K562 (cell line): ENCODE measurements around the gene TMEM135.

ENCODE experiments used
- FOXM1 ChIP-seq, 2 experiments: fragments of 450-650 bp in 1 of 2; sonication (generic) in 1 of 2; formaldehyde crosslinking in 1 of 2; IDR thresholded peaks; 2 replicates each; pipeline versions ENCODE4 v1.6.1 to v1.9.0; 2017 to 2022; ENCODE audit warnings: low read depth in 2 of 2, mild to moderate bottlenecking in 2 of 2, missing genetic modification reagents in 1 of 2, moderate library complexity in 1 of 2
- TCF7 ChIP-seq: sonication (generic); IDR thresholded peaks from 2 replicates; pipeline ENCODE4 v1.6.1; 2016; ENCODE audit warnings: antibody characterized with exemption, borderline replicate concordance
- TCF7L2 ChIP-seq: fragments of 150-350 bp; IDR thresholded peaks from 2 replicates; pipeline ENCODE4 v1.6.1; 2016; ENCODE audit warnings: low read depth, mild to moderate bottlenecking, low read length, moderate library complexity
- TF ChIP-seq, protein P1 (sequence below): sonication (generic); formaldehyde crosslinking; IDR thresholded peaks from 2 replicates; pipeline ENCODE4 v1.9.0; 2022; ENCODE audit warnings: mild to moderate bottlenecking, missing genetic modification reagents

- no peak for TF ChIP-seq TCF7L2
- TF ChIP-seq FOXM1 (IDR thresholded peaks at IDR 0.05; ENCODE audit: low read depth), result no peak
- no peak for TF ChIP-seq FOXM1 (CRISPR knock-in tag; IDR thresholded peaks at IDR 0.05; ENCODE audit: low read depth)
- TF ChIP-seq, protein P1, sequence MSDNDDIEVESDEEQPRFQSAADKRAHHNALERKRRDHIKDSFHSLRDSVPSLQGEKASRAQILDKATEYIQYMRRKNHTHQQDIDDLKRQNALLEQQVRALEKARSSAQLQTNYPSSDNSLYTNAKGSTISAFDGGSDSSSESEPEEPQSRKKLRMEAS (CRISPR knock-in tag), result no peak
- TF ChIP-seq TCF7, result no peak
Measured at GRCh38 chr11:87325490-87325872, 287.7 kb downstream of the TMEM135 start.
